ENCODE data around the gene FAF2. TPM values are rescaled to one million over a fixed set of nuclear protein-coding genes. Genes with fewer than 3 reads are reported as not detected.

FAF2 gene
- total RNA-seq, 1 experiment from 2014 or later = 32.9 TPM

DNA sequence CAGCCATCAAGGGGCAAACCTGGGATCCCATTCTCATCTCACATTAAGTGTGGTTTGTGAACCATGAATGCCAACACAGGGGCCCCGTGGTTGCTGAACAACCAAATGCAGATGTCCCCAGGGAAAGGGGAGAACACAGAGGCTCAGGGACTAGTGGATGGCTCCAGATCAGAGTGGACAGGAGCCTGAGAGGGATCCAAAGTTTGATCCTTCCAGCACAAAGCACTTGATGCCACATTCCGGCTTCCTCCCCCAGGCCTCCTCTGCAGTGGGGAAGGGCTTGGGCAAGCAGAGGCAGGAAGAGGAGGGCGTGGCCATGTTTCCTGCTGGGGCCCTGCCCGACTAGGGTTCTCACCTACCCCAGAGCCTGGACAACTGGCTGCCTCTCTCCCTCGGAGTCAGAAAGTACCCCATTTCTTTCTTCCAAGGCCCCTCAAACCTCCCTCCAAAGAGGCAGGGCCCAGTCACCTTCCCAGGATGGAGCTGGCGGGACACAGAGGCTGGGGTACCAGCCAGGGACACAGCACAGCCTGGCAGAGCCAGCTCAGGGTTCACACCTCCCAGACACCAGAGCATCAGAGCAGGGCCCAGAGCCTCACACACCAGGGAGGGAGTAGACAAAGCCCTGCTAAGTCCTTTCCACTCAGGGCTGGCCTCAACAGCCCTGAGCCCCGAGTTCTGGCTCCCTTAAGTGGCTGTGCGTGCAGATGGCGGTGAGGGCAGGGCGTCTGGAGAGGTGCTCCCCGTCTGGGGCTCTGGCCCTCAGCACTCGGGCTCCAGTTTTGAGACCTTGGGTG is 93.4 kb downstream of the FAF2 start:
- H3K27me3 Mint-ChIP-seq (ENCODE audit: low read depth) = no peaks in the 10 kb centered on the region
- no peaks in the 10 kb centered on the region for H3K36me3 Mint-ChIP-seq
- ATAC-seq (peak; percentile 18), DNase-seq (ENCODE audit: low spot score) (peak; percentile 81)
- 0 out of 2 replicates have a peak, but pooled peaks have one; percentile 31 for TF ChIP-seq CREM (CRISPR knock-in tag; IDR thresholded peaks at IDR 0.05)
- TF ChIP-seq, protein P1, sequence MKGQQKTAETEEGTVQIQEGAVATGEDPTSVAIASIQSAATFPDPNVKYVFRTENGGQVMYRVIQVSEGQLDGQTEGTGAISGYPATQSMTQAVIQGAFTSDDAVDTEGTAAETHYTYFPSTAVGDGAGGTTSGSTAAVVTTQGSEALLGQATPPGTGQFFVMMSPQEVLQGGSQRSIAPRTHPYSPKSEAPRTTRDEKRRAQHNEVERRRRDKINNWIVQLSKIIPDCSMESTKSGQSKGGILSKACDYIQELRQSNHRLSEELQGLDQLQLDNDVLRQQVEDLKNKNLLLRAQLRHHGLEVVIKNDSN (CRISPR knock-in tag; IDR thresholded peaks at IDR 0.05) = peak; percentile 30; the same call in 1 of the 2 replicates
- TF ChIP-seq ATF1 (CRISPR knock-in tag; IDR thresholded peaks at IDR 0.05) = 0 out of 2 replicates have a peak, but pooled peaks have one; percentile 41
- TF ChIP-seq SP1 (CRISPR knock-in tag; conservative IDR thresholded peaks at IDR 0.05) = peak; percentile 52
- TF ChIP-seq GABPB1 (CRISPR knock-in tag; IDR thresholded peaks at IDR 0.05) = peak; percentile 29; the same call in 1 of the 2 replicates
- no peak for TF ChIP-seq JUN (CRISPR knock-in tag; IDR thresholded peaks at IDR 0.05)
- TF ChIP-seq, protein P2, sequence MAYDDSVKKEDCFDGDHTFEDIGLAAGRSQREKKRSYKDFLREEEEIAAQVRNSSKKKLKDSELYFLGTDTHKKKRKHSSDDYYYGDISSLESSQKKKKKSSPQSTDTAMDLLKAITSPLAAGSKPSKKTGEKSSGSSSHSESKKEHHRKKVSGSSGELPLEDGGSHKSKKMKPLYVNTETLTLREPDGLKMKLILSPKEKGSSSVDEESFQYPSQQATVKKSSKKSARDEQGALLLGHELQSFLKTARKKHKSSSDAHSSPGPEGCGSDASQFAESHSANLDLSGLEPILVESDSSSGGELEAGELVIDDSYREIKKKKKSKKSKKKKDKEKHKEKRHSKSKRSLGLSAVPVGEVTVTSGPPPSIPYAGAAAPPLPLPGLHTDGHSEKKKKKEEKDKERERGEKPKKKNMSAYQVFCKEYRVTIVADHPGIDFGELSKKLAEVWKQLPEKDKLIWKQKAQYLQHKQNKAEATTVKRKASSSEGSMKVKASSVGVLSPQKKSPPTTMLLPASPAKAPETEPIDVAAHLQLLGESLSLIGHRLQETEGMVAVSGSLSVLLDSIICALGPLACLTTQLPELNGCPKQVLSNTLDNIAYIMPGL (CRISPR knock-in tag; IDR thresholded peaks at IDR 0.05) = no peak
- CTCF ChIA-PET = interaction anchor here (0.6 to 3.6 kb wide), 5 partner anchors 8 to 119 kb away, joined by 3 to 16 read pairs (median 7); partner anchors contain the start of gene FAF2
- peaks cover 54% of the 10 kb centered on the region for H3K4me1 Mint-ChIP-seq
- POLR2A ChIA-PET = no interaction called here
- peak overlapping the region; percentile 83 for H3K4me3 Mint-ChIP-seq
- no peaks in the 10 kb centered on the region for H3K9me3 Mint-ChIP-seq
- peak overlapping the region; percentile 92 for H3K27ac Mint-ChIP-seq

DNA sequence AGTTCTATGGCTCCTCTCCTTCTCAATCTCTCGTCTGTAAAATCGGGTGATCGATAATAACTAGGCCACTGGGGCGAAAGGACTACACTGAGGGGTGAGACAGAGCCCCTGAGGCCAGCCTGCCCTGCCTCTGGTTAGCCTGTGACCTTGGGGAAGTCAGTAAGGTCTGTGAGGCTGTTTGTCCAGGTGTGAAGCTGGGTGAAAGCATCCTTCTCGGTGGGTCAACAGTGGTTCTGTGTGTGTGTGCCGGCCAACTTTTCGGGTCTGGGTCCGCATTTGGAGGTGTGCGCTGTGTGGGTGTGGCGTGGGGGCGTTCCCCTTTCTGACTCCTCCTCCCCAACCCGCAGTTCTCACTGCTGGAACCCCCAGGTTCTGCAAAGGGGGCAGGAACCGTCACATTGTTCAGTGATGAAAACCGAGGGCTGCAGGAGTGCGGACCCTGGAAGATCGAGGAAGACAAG is 94.0 kb downstream of the FAF2 start:
- no peaks in the 10 kb centered on the region for H3K27me3 Mint-ChIP-seq (ENCODE audit: low read depth)
- no peaks in the 10 kb centered on the region for H3K36me3 Mint-ChIP-seq
- no peaks in the 10 kb centered on the region for H3K9me3 Mint-ChIP-seq
- DNase-seq (ENCODE audit: low spot score) (peak; percentile 67), ATAC-seq (peak; percentile 3)
- peak overlapping the region; percentile 83 for H3K4me3 Mint-ChIP-seq
- POLR2A ChIA-PET = interaction anchor here (0.7 to 0.9 kb wide), 2 partner anchors 18 to 154 kb away, joined by 3 read pairs; partner anchors contain the start of genes HIGD2A and NOP16
- peak overlapping the region; percentile 92 for H3K27ac Mint-ChIP-seq
- H3K4me1 Mint-ChIP-seq = peaks cover 54% of the 10 kb centered on the region
- CTCF ChIA-PET = interaction anchor here (0.6 to 3.6 kb wide), 10 partner anchors 9 to 829 kb away, joined by 3 to 16 read pairs (median 4); partner anchors contain the start of genes CLTB and FAF2
- TF ChIP-seq, protein P3, sequence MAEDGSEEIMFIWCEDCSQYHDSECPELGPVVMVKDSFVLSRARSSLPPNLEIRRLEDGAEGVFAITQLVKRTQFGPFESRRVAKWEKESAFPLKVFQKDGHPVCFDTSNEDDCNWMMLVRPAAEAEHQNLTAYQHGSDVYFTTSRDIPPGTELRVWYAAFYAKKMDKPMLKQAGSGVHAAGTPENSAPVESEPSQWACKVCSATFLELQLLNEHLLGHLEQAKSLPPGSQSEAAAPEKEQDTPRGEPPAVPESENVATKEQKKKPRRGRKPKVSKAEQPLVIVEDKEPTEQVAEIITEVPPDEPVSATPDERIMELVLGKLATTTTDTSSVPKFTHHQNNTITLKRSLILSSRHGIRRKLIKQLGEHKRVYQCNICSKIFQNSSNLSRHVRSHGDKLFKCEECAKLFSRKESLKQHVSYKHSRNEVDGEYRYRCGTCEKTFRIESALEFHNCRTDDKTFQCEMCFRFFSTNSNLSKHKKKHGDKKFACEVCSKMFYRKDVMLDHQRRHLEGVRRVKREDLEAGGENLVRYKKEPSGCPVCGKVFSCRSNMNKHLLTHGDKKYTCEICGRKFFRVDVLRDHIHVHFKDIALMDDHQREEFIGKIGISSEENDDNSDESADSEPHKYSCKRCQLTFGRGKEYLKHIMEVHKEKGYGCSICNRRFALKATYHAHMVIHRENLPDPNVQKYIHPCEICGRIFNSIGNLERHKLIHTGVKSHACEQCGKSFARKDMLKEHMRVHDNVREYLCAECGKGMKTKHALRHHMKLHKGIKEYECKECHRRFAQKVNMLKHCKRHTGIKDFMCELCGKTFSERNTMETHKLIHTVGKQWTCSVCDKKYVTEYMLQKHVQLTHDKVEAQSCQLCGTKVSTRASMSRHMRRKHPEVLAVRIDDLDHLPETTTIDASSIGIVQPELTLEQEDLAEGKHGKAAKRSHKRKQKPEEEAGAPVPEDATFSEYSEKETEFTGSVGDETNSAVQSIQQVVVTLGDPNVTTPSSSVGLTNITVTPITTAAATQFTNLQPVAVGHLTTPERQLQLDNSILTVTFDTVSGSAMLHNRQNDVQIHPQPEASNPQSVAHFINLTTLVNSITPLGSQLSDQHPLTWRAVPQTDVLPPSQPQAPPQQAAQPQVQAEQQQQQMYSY (CRISPR knock-in tag; IDR thresholded peaks at IDR 0.05) = 0 out of 2 replicates have a peak, but pooled peaks have one; percentile 13
- no peak for TF ChIP-seq SMAD3 (CRISPR knock-in tag; IDR thresholded peaks at IDR 0.05; ENCODE audit: borderline replicate concordance)
- TF ChIP-seq, protein P4, sequence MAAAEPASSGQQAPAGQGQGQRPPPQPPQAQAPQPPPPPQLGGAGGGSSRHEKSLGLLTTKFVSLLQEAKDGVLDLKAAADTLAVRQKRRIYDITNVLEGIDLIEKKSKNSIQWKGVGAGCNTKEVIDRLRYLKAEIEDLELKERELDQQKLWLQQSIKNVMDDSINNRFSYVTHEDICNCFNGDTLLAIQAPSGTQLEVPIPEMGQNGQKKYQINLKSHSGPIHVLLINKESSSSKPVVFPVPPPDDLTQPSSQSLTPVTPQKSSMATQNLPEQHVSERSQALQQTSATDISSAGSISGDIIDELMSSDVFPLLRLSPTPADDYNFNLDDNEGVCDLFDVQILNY (CRISPR knock-in tag; IDR thresholded peaks at IDR 0.05) = no peak
- TF ChIP-seq, protein P5, sequence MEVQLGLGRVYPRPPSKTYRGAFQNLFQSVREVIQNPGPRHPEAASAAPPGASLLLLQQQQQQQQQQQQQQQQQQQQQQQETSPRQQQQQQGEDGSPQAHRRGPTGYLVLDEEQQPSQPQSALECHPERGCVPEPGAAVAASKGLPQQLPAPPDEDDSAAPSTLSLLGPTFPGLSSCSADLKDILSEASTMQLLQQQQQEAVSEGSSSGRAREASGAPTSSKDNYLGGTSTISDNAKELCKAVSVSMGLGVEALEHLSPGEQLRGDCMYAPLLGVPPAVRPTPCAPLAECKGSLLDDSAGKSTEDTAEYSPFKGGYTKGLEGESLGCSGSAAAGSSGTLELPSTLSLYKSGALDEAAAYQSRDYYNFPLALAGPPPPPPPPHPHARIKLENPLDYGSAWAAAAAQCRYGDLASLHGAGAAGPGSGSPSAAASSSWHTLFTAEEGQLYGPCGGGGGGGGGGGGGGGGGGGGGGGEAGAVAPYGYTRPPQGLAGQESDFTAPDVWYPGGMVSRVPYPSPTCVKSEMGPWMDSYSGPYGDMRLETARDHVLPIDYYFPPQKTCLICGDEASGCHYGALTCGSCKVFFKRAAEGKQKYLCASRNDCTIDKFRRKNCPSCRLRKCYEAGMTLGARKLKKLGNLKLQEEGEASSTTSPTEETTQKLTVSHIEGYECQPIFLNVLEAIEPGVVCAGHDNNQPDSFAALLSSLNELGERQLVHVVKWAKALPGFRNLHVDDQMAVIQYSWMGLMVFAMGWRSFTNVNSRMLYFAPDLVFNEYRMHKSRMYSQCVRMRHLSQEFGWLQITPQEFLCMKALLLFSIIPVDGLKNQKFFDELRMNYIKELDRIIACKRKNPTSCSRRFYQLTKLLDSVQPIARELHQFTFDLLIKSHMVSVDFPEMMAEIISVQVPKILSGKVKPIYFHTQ (CRISPR knock-in tag; IDR thresholded peaks at IDR 0.05) = no peak
- TF ChIP-seq ESRRA (CRISPR knock-in tag; IDR thresholded peaks at IDR 0.05; ENCODE audit: borderline replicate concordance) = 0 out of 2 replicates have a peak, but pooled peaks have one; percentile 8
- no peak for TF ChIP-seq TCF7 (CRISPR knock-in tag; IDR thresholded peaks at IDR 0.05; ENCODE audit: low read depth)
- TF ChIP-seq, protein P6, sequence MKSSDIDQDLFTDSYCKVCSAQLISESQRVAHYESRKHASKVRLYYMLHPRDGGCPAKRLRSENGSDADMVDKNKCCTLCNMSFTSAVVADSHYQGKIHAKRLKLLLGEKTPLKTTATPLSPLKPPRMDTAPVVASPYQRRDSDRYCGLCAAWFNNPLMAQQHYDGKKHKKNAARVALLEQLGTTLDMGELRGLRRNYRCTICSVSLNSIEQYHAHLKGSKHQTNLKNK (CRISPR knock-in tag; IDR thresholded peaks at IDR 0.05) = no peak
- TF ChIP-seq, protein P7, sequence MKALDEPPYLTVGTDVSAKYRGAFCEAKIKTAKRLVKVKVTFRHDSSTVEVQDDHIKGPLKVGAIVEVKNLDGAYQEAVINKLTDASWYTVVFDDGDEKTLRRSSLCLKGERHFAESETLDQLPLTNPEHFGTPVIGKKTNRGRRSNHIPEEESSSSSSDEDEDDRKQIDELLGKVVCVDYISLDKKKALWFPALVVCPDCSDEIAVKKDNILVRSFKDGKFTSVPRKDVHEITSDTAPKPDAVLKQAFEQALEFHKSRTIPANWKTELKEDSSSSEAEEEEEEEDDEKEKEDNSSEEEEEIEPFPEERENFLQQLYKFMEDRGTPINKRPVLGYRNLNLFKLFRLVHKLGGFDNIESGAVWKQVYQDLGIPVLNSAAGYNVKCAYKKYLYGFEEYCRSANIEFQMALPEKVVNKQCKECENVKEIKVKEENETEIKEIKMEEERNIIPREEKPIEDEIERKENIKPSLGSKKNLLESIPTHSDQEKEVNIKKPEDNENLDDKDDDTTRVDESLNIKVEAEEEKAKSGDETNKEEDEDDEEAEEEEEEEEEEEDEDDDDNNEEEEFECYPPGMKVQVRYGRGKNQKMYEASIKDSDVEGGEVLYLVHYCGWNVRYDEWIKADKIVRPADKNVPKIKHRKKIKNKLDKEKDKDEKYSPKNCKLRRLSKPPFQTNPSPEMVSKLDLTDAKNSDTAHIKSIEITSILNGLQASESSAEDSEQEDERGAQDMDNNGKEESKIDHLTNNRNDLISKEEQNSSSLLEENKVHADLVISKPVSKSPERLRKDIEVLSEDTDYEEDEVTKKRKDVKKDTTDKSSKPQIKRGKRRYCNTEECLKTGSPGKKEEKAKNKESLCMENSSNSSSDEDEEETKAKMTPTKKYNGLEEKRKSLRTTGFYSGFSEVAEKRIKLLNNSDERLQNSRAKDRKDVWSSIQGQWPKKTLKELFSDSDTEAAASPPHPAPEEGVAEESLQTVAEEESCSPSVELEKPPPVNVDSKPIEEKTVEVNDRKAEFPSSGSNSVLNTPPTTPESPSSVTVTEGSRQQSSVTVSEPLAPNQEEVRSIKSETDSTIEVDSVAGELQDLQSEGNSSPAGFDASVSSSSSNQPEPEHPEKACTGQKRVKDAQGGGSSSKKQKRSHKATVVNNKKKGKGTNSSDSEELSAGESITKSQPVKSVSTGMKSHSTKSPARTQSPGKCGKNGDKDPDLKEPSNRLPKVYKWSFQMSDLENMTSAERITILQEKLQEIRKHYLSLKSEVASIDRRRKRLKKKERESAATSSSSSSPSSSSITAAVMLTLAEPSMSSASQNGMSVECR (CRISPR knock-in tag; IDR thresholded peaks at IDR 0.05; ENCODE audit: borderline replicate concordance) = 0 out of 2 replicates have a peak, but pooled peaks have one; percentile 43
- no peak for TF ChIP-seq ELF4 (CRISPR knock-in tag; IDR thresholded peaks at IDR 0.05; ENCODE audit: low read depth)
- TF ChIP-seq SMAD4 (CRISPR knock-in tag; IDR thresholded peaks at IDR 0.05) = no peak
